Measurements from ENCODE around the gene TIMM17A.
"Not testable (repeated sequence)": the region's sequence is repeated elsewhere in the genome, so short reads cannot be mapped to it uniquely, and the experiment has no call there.

TIMM17A gene

DNA sequence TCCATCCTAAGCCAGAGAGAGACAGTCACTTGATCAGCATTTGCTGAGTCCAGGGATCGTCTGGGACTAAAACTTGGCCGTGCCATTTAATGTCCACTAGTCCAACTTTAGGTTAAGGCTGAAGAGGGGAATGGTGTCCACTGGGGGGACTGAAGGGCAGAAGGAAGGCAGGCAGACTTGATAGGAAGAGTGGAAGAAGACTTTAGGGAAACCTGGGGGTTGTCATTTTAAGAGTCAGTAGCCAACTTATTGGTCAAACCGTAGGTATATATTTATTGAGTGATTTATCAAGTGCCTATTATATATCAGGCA, 7.7 kb upstream of the TIMM17A start:
- TF ChIP-seq, protein P1, sequence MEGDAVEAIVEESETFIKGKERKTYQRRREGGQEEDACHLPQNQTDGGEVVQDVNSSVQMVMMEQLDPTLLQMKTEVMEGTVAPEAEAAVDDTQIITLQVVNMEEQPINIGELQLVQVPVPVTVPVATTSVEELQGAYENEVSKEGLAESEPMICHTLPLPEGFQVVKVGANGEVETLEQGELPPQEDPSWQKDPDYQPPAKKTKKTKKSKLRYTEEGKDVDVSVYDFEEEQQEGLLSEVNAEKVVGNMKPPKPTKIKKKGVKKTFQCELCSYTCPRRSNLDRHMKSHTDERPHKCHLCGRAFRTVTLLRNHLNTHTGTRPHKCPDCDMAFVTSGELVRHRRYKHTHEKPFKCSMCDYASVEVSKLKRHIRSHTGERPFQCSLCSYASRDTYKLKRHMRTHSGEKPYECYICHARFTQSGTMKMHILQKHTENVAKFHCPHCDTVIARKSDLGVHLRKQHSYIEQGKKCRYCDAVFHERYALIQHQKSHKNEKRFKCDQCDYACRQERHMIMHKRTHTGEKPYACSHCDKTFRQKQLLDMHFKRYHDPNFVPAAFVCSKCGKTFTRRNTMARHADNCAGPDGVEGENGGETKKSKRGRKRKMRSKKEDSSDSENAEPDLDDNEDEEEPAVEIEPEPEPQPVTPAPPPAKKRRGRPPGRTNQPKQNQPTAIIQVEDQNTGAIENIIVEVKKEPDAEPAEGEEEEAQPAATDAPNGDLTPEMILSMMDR (IDR thresholded peaks at IDR 0.05; ENCODE audit: low read depth, low read length) = no peak
- no peak for DNase-seq (ENCODE audit: extremely low read depth, low read depth)

DNA sequence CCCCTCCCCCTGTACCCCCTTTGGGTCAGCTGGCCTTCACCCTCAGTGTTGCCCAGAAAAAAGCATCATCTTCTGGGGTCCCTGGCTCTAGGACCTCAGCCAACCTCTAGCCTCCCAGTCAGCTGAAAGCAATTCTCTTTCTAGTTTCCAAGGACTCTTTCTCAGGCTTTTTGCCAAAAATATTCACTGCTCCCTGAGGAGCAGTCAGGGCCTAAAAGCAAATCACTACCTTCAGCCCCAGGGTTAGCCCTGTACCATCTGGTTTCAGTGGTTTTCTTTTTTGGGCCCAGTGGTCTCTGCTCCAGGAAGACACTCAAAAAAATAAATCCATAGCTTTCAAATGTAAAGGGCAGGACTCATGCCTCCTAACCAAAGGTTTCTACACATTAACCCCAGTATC, 5.8 kb upstream of the TIMM17A start:
- no peak for DNase-seq (ENCODE audit: extremely low read depth, low read depth)
- TF ChIP-seq, protein P1 (IDR thresholded peaks at IDR 0.05; ENCODE audit: low read depth, low read length) = no peak

DNA sequence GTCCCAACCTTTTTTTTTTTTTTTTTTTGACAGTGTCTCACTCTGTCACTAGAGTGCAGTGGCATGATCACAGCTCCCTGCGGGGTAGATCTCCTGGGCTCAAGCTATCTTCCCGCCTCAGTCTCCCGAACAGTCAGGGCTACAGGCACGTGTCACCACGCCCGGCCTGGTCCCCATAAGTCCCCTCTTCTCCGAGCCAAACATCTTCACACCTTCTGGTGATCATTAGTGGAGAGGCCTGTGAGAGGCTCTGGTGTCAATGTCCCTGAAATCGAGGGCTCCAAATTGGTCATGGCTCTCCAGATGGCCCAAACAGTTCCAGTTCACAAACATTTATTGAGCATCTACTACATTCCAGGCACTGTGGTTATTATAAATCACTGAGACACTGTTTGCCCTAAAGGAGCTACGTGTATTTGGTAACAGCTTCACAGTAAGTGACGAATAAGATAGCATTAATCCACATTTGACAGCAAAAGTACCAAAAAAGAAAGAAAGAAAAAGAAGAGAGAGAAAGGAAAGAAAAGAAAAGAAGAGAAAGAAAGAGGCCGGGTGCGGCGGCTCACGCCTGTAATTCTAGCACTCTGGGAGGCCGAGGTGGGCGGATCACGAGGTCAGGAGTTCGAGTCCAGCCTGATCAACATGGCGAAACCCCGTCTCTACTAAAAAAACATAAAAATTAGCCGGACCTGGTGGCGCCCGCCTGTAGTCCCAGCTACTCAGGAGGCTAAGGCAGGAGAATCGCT, 867 bp upstream of the TIMM17A start:
- no peak for DNase-seq (ENCODE audit: extremely low read depth, low read depth)

DNA sequence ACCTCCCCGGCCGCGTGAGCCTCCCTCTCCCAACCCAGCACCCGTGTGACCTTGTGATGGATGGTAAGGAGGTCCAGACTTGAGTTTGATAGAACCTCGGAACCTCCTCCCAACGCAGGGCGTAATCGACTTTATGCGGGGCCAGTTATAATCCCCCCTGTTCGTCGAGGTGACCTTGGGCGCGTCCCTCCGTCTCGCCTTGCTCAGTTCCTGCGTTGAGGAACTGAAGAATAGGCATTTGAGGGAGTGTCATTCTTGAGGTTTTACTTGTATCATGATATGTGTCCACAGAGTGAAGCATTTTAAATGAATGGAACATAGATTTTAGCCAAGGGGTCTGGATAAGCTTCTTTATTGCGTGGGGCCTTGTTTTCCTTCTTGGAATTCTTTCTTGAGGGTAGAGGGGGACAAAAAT, 433 bp downstream of the TIMM17A start:
- DNase-seq (ENCODE audit: extremely low read depth, low read depth) = no peak
- TF ChIP-seq, protein P1 (IDR thresholded peaks at IDR 0.05; ENCODE audit: low read depth, low read length) = no peak

More for the DNA sequence above, 867 bp upstream of the TIMM17A start:
- TF ChIP-seq, protein P1 (IDR thresholded peaks at IDR 0.05; ENCODE audit: low read depth, low read length) = no peak

DNA sequence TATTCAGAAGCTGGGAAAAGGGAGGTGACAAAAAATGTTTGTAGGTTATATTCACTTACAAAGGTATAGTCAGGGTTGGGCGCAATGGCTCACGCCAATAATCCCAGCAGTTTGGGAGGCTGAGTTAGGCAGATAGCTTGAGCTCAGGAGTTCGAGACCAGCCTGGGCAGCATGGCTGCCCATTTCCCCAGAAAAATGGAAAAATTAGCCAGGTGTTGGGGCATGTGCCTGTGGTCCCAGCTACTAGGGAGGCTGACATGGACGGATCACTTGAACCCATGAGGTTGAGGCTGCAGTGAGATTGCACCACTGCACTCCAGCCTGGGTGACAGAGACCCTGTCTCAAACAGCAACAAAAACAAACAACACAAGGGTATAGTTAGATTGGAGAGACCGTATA, 3.0 kb downstream of the TIMM17A start:
- DNase-seq (ENCODE audit: extremely low read depth, low read depth) = no peak
- TF ChIP-seq, protein P1 (IDR thresholded peaks at IDR 0.05; ENCODE audit: low read depth, low read length) = no peak

DNA sequence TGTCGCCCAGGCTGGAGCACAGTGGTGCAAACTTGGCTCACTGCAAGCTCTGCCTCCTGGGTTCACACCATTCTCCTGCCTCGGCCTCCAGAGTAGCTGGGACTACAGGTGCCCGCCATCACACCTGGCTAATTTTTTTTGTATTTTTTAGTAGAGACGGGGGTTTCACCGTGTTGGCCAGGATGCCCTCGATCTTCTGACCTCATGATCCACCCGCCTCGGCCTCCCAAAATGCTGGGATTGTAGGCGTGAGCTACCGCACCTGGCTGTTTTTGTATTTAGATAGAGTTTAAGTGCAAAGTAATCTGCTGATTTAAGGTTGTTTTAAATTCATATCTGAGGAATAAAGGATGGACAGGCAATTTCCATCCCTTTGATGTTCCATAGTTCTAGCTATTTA, 7.1 kb downstream of the TIMM17A start:
- not testable (repeated sequence) for DNase-seq (ENCODE audit: extremely low read depth, low read depth)

DNA sequence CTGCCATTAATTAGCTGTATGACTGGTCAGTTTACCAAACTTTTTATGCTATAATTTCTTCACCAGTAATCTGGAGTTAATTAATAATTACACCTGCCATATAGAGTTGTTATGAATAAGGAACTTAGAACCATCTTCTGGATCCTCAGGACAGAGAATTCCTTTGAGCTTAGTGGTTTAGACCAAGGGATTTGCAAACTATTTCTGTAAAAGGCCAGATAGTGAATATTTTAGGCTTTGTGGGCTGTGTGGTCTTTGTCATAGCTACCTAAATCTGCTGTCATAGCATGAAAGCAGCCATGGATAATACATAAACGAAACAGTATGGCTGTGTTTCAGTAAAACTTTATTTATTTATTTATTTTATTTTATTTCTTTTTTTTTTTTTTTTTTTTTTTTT, 9.0 kb downstream of the TIMM17A start:
- TF ChIP-seq, protein P1 (IDR thresholded peaks at IDR 0.05; ENCODE audit: low read depth, low read length) = no peak
- DNase-seq (ENCODE audit: extremely low read depth, low read depth) = no peak

DNA sequence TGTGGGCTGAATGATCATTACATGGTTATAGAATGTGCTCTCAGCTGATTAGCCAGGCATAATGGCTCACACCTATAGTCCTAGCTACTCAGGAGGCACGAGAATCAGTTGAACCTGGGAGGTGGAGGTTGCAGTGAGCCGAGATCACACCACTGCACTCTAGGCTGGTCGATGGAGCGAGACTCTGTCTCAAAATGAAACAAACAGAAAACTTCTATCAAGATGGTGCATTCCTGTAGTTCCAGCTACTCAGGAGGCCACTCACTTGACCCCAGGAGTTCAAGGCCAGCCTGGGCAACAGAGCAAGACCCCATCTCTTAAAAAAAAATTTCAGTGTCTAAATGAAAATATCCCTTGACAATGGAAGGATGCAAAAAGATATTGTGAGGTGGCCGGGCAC, 10.9 kb downstream of the TIMM17A start:
- no peak for DNase-seq (ENCODE audit: extremely low read depth, low read depth)
- TF ChIP-seq, protein P1 (IDR thresholded peaks at IDR 0.05; ENCODE audit: low read depth, low read length) = no peak
